GM19099 (cell line): ENCODE measurements around the gene MAML3.

Experiments used
- POLR2A ChIP-seq: IDR thresholded peaks from 3 replicates; pipeline ENCODE4 v1.6.1; 2011; ENCODE audit warnings: low read depth; ENCODE audit not compliant: insufficient read length; ENCODE audit errors: extremely low read depth

The MAML3 gene

GRCh38 chr4:140004549-140004895, 149.5 kb downstream of the MAML3 start:
- no peak for TF ChIP-seq POLR2A

- no peak for TF ChIP-seq POLR2A
Measured at GRCh38 chr4:140003876-140004548, 150.0 kb downstream of the MAML3 start.

GRCh38 chr4:140000232-140000631, 153.8 kb downstream of the MAML3 start:
- no peak for TF ChIP-seq POLR2A

GRCh38 chr4:139988863-139989765, 164.9 kb downstream of the MAML3 start:
- no peak for TF ChIP-seq POLR2A

GRCh38 chr4:139987502-139987850, 166.5 kb downstream of the MAML3 start:
- no peak for TF ChIP-seq POLR2A

- TF ChIP-seq POLR2A, result no peak
Measured at GRCh38 chr4:139986689-139987501, 167.1 kb downstream of the MAML3 start.

GRCh38 chr4:139986106-139986505, 167.9 kb downstream of the MAML3 start:
- TF ChIP-seq POLR2A, result no peak

GRCh38 chr4:139985401-139985800, 168.6 kb downstream of the MAML3 start:
- no peak for TF ChIP-seq POLR2A

GRCh38 chr4:139984471-139984870, 169.5 kb downstream of the MAML3 start:
- no peak for TF ChIP-seq POLR2A

- no peak for TF ChIP-seq POLR2A
Measured at GRCh38 chr4:139978692-139979091, 175.3 kb downstream of the MAML3 start.

GRCh38 chr4:139977838-139978609, 176.0 kb downstream of the MAML3 start:
- no peak for TF ChIP-seq POLR2A

GRCh38 chr4:139975830-139976272, 178.1 kb downstream of the MAML3 start:
- no peak for TF ChIP-seq POLR2A

GRCh38 chr4:139973616-139974015, 180.4 kb downstream of the MAML3 start:
- no peak for TF ChIP-seq POLR2A

GRCh38 chr4:139973015-139973414, 181.0 kb downstream of the MAML3 start:
- no peak for TF ChIP-seq POLR2A

GRCh38 chr4:139972305-139972704, 181.7 kb downstream of the MAML3 start:
- no peak for TF ChIP-seq POLR2A
